K562 (cell line): ENCODE results near the gene SIK3. TPM values are rescaled to one million over a fixed set of nuclear protein-coding genes. Genes with fewer than 3 reads are reported as not detected.
A peak's percentile ranks its signal among the peaks of the same experiment; 100 is the strongest.

ENCODE experiments used
- ATAC-seq: fragments of 200-7000 bp; cut with Tn5 transposase; 3 replicates; pipeline ENCODE4 v1.9.1; 2020; ENCODE audit warnings: moderate library complexity
- BruUV-seq: library from RNA; stranded (reverse); fragments of 400-500 nt; replicated peaks from 2 replicates; lab custom pipeline; 2021; lab: Mats Ljungman, UMichigan
- CTCF ChIA-PET: fragments of 300-600 bp; formaldehyde crosslinking; extraction: SDS; loops from one replicate; lab custom pipeline; 2021; ENCODE audit warnings: low intra/inter-chr PET ratio; lab: Yijun Ruan, JAX
- POLR2A ChIA-PET: fragments of 300-600, 350-650 bp; sonication (Branson Sonifier 250); formaldehyde crosslinking; extraction: SDS; loops from one replicate; lab custom pipeline; 2021; ENCODE audit warnings: antibody characterized with exemption, inconsistent platforms; lab: Yijun Ruan, JAX
- DNase-seq, 4 experiments: peaks; one replicate each; pipeline versions ENCODE4 v3.0.0 to v3.0.0-alpha.2; 2011 to 2018; ENCODE audit warnings: low spot score in 3 of 4, mixed read lengths in 3 of 4; ENCODE audit errors: extremely low read depth in 1 of 4
- FAIRE-seq: peaks from 2 replicates; lab custom pipeline; 2011; peaks lifted over from hg19 to GRCh38; lab: Jason Lieb, UNC
- H2AFZ ChIP-seq: 2 replicates; pipeline ENCODE4 v1.6.0; 2011; ENCODE audit warnings: low read depth, low read length, control low read depth, inconsistent platforms
- H3K27ac ChIP-seq: fragments of 200-600 bp; 3 replicates; pipeline ENCODE4 v1.8.0; 2011; ENCODE audit warnings: low read depth, mild to moderate bottlenecking, control low read depth, inconsistent platforms, low read length, moderate library complexity, mixed read lengths; ENCODE audit errors: extremely low read depth
- H3K27me3 ChIP-seq, 2 experiments: fragments of 300-600 bp in 1 of 2; 2 replicates in 1 of 2; 3 replicates in 1 of 2; pipeline versions ENCODE4 v1.6.0 to v1.8.0; 2011; ENCODE audit warnings: inconsistent platforms in 2 of 2, low read length in 2 of 2, mild to moderate bottlenecking in 1 of 2, mixed read lengths in 1 of 2, moderate library complexity in 1 of 2; ENCODE audit not compliant: control insufficient read depth in 2 of 2, insufficient read depth in 2 of 2
- H3K36me3 ChIP-seq: fragments of 300-600 bp; 3 replicates; pipeline ENCODE4 v1.8.0; 2011; ENCODE audit warnings: mild to moderate bottlenecking, low read length, inconsistent platforms; ENCODE audit not compliant: control insufficient read depth, insufficient read depth
- H3K4me1 ChIP-seq, 2 experiments: fragments of 200-600 bp in 1 of 2; replicated peaks in 1 of 2; 2 replicates in 1 of 2; 3 replicates in 1 of 2; pipeline versions ENCODE4 v1.5.1 to v1.8.0; 2011; ENCODE audit warnings: inconsistent platforms in 2 of 2, low read length in 2 of 2, mild to moderate bottlenecking in 1 of 2, mixed read lengths in 1 of 2, moderate library complexity in 1 of 2; ENCODE audit not compliant: control insufficient read depth in 2 of 2, insufficient read depth in 2 of 2
- H3K4me2 ChIP-seq: 2 replicates; pipeline ENCODE4 v1.6.1; 2011; ENCODE audit warnings: low read length, control low read depth, inconsistent platforms, mixed read lengths; ENCODE audit not compliant: insufficient read depth
- H3K4me3 ChIP-seq: fragments of 200-600 bp; sonication (generic), shearing (Covaris generic); 2 replicates; pipeline ENCODE4 v1.5.1; 2016; ENCODE audit warnings: control low read depth, inconsistent platforms
- H3K79me2 ChIP-seq: fragments of 200-600 bp; 3 replicates; pipeline ENCODE4 v1.8.0; 2011; ENCODE audit warnings: low read length, inconsistent platforms; ENCODE audit not compliant: control insufficient read depth, insufficient read depth
- H3K9ac ChIP-seq, 2 experiments: 2 replicates each; pipeline versions ENCODE4 v1.6.0 to v1.6.1; 2011; ENCODE audit warnings: low read depth in 2 of 2, low read length in 2 of 2, control low read depth in 1 of 2, inconsistent platforms in 1 of 2, mild to moderate bottlenecking in 1 of 2, mixed read lengths in 1 of 2; ENCODE audit not compliant: insufficient read depth in 1 of 2
- H3K9me1 ChIP-seq: one replicate; pipeline ENCODE4 v1.6.0; 2011; ENCODE audit warnings: inconsistent platforms, mild to moderate bottlenecking, low read length, moderate library complexity; ENCODE audit not compliant: control insufficient read depth, insufficient read depth
- H3K9me3 ChIP-seq: replicated peaks from 2 replicates; pipeline ENCODE4 v1.5.1; 2011; ENCODE audit warnings: low read depth, low read length, inconsistent platforms; ENCODE audit not compliant: control insufficient read depth, insufficient read depth
- H4K20me1 ChIP-seq: replicated peaks from 2 replicates; pipeline ENCODE4 v1.6.1; 2011; ENCODE audit warnings: low read length, inconsistent platforms, mixed read lengths; ENCODE audit not compliant: control insufficient read depth, insufficient read depth
- CREB3L1 ChIP-seq: fragments of 450-650 bp; IDR thresholded peaks from 2 replicates; pipeline ENCODE4 v1.6.1; 2014; ENCODE audit warnings: low read depth, mild to moderate bottlenecking, moderate library complexity, borderline replicate concordance
- DDX20 ChIP-seq: fragments of 450-650 bp; IDR thresholded peaks from 2 replicates; pipeline ENCODE4 v1.6.1; 2016; ENCODE audit warnings: missing genetic modification characterization, low read depth, mild to moderate bottlenecking, missing compliant biosample characterization, moderate library complexity
- EP300 ChIP-seq: IDR thresholded peaks from 2 replicates; pipeline ENCODE4 v1.6.1; 2012; ENCODE audit warnings: low read length, improper control_type of control experiment
- MAFK ChIP-seq: IDR thresholded peaks from 2 replicates; pipeline ENCODE4 v1.6.1; 2011; ENCODE audit warnings: low read length, improper control_type of control experiment
- PHB2 ChIP-seq: fragments of 450-650 bp; IDR thresholded peaks from 2 replicates; pipeline ENCODE4 v1.6.1; 2017; ENCODE audit warnings: low read depth
- STAT5A ChIP-seq: IDR thresholded peaks from 2 replicates; pipeline ENCODE4 v1.6.1; 2012; ENCODE audit warnings: low read length, inconsistent platforms, borderline replicate concordance
- ZNF316 ChIP-seq: fragments of 450-650 bp; IDR thresholded peaks from 2 replicates; pipeline ENCODE4 v1.6.1; 2016
- ZNF324 ChIP-seq: fragments of 250-450 bp; sonication (Bioruptor Pico); IDR thresholded peaks from 2 replicates; pipeline ENCODE4 v1.4.0; 2020; ENCODE audit warnings: mild to moderate bottlenecking
- WGBS: fragments of 100-300 bp; shearing (Covaris generic); methylation state at CpG from one replicate; pipeline ENCODE4 v1.1.6; 2016; ENCODE audit warnings: low coverage, mixed read lengths; ENCODE audit not compliant: insufficient coverage; ENCODE audit errors: missing lambda C conversion rate; 5-methylcytosine and 5-hydroxymethylcytosine counted together
- in situ Hi-C: fragments of 300-500 bp; cut with MboI; formaldehyde crosslinking; loops from 4 replicates; pipeline ENCODE4 v1.15.0; 2018; ENCODE audit warnings: inconsistent platforms, mixed read lengths
- intact Hi-C: fragments of 100-400 bp; cut with micrococcal nuclease; formaldehyde crosslinking; loops from 2 replicates; pipeline ENCODE4 v1.14.2; 2022
- polyA plus RNA-seq, 8 experiments: library from polyadenylated mRNA; depleted of rRNA in 4 of 8; stranded (reverse) in 5 of 8; unstranded in 3 of 8; fragments of >200 nt; fragmentation: Nextera tagmentation in 2 of 8; fragmentation: Illumina TruSeq in 1 of 8; extraction: Ambion mirVana in 2 of 8; extraction: Trizol in 1 of 8; gene quantifications; 2 replicates each; pipeline versions ENCODE4 v1.2.1 to v1.2.3, GENCODE V29; 2011 to 2014; ENCODE audit warnings: inconsistent platforms in 1 of 8, missing spikeins in 1 of 8
- total RNA-seq, 7 experiments: library from RNA; depleted of rRNA in 6 of 7; stranded (reverse); fragments of >200 nt in 6 of 7; fragmentation: Illumina TruSeq in 2 of 7; extraction: Trizol in 2 of 7; gene quantifications; 2 replicates each; pipeline versions ENCODE4 v1.2.1 to v1.2.3, GENCODE V29; 2011 to 2021; ENCODE audit warnings: low replicate concordance in 1 of 7
- TF ChIP-seq, protein P1 (sequence below), 2 experiments: fragments of 150-350 bp in 1 of 2; IDR thresholded peaks; 2 replicates each; pipeline ENCODE4 v1.6.1; 2012 to 2016; ENCODE audit warnings: low read depth in 2 of 2, low read length in 2 of 2, mild to moderate bottlenecking in 1 of 2, moderate library complexity in 1 of 2
- TF ChIP-seq, protein P2 (sequence below): fragments of 450-650 bp; IDR thresholded peaks from one replicate; pipeline ENCODE4 v1.6.1; 2018; ENCODE audit warnings: mild to moderate bottlenecking, moderate library complexity; ENCODE audit not compliant: partially characterized antibody

SIK3 gene
- total and polyA plus RNA-seq, 9 of the 15 experiments (the other 6 are each of a cell fraction or from before 2014, with no cell fraction given) = 1.6 to 21.6 (median 8.0) TPM

- TF ChIP-seq, protein P1, sequence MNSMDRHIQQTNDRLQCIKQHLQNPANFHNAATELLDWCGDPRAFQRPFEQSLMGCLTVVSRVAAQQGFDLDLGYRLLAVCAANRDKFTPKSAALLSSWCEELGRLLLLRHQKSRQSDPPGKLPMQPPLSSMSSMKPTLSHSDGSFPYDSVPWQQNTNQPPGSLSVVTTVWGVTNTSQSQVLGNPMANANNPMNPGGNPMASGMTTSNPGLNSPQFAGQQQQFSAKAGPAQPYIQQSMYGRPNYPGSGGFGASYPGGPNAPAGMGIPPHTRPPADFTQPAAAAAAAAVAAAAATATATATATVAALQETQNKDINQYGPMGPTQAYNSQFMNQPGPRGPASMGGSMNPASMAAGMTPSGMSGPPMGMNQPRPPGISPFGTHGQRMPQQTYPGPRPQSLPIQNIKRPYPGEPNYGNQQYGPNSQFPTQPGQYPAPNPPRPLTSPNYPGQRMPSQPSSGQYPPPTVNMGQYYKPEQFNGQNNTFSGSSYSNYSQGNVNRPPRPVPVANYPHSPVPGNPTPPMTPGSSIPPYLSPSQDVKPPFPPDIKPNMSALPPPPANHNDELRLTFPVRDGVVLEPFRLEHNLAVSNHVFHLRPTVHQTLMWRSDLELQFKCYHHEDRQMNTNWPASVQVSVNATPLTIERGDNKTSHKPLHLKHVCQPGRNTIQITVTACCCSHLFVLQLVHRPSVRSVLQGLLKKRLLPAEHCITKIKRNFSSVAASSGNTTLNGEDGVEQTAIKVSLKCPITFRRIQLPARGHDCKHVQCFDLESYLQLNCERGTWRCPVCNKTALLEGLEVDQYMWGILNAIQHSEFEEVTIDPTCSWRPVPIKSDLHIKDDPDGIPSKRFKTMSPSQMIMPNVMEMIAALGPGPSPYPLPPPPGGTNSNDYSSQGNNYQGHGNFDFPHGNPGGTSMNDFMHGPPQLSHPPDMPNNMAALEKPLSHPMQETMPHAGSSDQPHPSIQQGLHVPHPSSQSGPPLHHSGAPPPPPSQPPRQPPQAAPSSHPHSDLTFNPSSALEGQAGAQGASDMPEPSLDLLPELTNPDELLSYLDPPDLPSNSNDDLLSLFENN (IDR thresholded peaks at IDR 0.05; ENCODE audit: low read depth in 2 of 2, low read length in 2 of 2) = no peak
- no peak for TF ChIP-seq EP300
- peak; percentile 76; the same call in 1 of the 2 replicates for TF ChIP-seq MAFK
- TF ChIP-seq ZNF324 (CRISPR knock-in tag) = no peak
- TF ChIP-seq STAT5A = no peak
- no peak for TF ChIP-seq PHB2
- TF ChIP-seq ZNF316 = peak; percentile 94
These were observed 21.1 kb downstream of the SIK3 start (continued) for GRCh38 chr11:117076941-117077691.

DNA sequence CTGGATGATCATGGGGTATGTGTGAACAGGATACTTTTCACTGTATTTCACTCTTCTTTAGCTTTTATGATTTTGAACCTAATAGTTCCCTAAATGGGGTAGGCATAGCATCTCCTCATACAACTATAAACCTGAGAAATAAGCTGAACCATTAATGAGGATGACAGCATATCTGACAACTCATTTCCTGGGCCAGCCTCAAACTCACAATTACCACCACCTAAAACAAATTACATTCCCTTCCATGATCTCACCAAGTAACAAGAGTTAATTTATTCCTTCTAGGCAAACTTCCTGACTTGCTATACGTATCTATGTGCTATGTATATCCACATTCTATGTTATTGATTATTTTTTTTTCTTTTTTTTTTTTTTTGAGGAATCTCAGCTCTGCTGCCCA, 23.0 kb downstream of the SIK3 start:
- no peak overlapping the region for H3K9ac ChIP-seq
- POLR2A ChIA-PET = interaction anchor here (0.8 to 2.0 kb wide), 2 partner anchors 10 to 117 kb away, joined by 3 to 6 read pairs; no protein-coding TSS in a partner anchor
- no peaks in the 10 kb centered on the region for H3K27me3 ChIP-seq
- no peak for DNase-seq
- no peak overlapping the region for H3K4me2 ChIP-seq
- no peaks in the 10 kb centered on the region for H3K9me3 ChIP-seq
- no peaks in the 10 kb centered on the region for H3K36me3 ChIP-seq
- WGBS = 85% methylated on average over 1 of the region's 1 CpG
- peaks cover 22% of the 10 kb centered on the region for H4K20me1 ChIP-seq
- H3K27ac ChIP-seq = no peak overlapping the region
- H3K79me2 ChIP-seq = peaks cover 56% of the 10 kb centered on the region
- in situ Hi-C loops (no loop called here), intact Hi-C loops (no loop called here)
- BruUV-seq = no TSS peak
- CTCF ChIA-PET = no interaction called here
- ATAC-seq = no peak
- H3K9me1 ChIP-seq = no peaks in the 10 kb centered on the region
- no peak for FAIRE-seq
- no peak overlapping the region for H2AFZ ChIP-seq
- H3K4me1 ChIP-seq = peaks cover 20 to 29% of the 10 kb centered on the region in 2 experiments; a peak in 4 of 5 replicates
- H3K4me3 ChIP-seq = no peak overlapping the region
- TF ChIP-seq, protein P2, sequence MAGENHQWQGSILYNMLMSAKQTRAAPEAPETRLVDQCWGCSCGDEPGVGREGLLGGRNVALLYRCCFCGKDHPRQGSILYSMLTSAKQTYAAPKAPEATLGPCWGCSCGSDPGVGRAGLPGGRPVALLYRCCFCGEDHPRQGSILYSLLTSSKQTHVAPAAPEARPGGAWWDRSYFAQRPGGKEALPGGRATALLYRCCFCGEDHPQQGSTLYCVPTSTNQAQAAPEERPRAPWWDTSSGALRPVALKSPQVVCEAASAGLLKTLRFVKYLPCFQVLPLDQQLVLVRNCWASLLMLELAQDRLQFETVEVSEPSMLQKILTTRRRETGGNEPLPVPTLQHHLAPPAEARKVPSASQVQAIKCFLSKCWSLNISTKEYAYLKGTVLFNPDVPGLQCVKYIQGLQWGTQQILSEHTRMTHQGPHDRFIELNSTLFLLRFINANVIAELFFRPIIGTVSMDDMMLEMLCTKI = no peak
- TF ChIP-seq DDX20 (no peak), CREB3L1 (no peak)
